Lower leg skin (tissue), 3 donors: ENCODE measurements around the gene SLC4A4.

ENCODE experiments used
- CTCF ChIP-seq, 3 donors: fragments of 450-650 bp; IDR thresholded peaks; one replicate each; pipeline ENCODE4 v1.5.1; 2016; ENCODE audit warnings: antibody characterized with exemption in 3 of 3, mild to moderate bottlenecking in 3 of 3, moderate library complexity in 2 of 3
- POLR2A ChIP-seq, 2 donors: fragments of 450-650 bp; IDR thresholded peaks; one replicate each; pipeline ENCODE4 v1.6.1; 2016 to 2017; ENCODE audit warnings: antibody characterized with exemption in 2 of 2, mild to moderate bottlenecking in 1 of 2, moderate library complexity in 1 of 2

- no peak for TF ChIP-seq CTCF (IDR thresholded peaks at IDR 0.05)
- no peak for TF ChIP-seq POLR2A (IDR thresholded peaks at IDR 0.05)
Measured at GRCh38 chr4:71426381-71427042, 87.7 kb downstream of the SLC4A4 start.
